ENCODE measurements around the gene CAMK1D.
A peak's percentile ranks its signal among the peaks of the same experiment; 100 is the strongest.
"Not testable (repeated sequence)": the region's sequence is repeated elsewhere in the genome, so short reads cannot be mapped to it uniquely, and the experiment has no call there.

CAMK1D gene

DNA sequence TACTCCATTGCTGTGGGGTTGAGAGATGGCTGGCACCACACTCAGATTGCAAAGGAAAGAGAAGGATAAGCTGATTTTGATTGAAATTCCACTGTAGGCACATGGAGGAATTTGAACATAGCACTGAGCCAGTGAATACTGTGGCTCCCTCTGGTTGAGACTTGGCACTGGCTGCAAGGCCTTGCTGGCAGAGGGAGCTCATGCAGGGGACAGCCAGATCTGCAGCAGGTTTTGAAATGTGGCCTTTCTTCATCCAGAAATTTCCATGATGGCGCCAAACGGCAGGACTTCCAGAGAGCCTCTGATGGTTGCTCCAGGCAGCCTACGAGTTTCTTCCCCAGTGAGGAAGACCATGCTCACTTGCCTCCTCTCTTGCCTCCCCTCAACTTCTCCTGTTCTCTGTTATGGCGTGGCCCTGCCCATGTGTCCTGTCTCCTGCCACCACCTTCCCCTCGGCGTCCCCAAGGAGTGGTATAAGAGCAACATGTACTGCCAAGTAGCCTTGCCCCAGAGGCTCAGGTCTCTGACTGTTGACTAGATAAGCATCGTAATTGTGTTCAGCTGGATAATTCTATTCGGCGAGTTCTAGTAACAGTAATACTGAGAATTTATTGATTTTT is 386.6 kb downstream of the CAMK1D start:
- no peak for DNase-seq

DNA sequence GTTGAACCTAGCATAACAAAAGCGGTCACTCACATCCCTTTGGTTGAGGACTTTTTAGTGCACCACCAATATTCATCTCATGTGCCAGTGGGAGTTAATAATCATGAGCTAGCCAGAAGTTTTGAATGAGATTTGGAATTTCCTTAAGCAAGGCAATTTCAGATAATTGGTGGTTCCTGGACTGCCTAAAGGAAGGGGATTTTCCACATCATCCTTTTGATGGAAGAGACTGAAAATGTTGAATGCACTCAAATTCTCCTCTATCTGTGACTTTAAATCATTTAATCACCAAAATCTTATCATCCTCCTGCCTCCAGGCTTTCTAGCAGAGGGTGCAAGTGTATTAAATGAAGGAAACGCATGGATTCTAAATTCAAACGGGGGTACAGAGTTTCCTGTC is 391.5 kb downstream of the CAMK1D start:
- no peak for DNase-seq

GRCh38 chr10:12741360-12741804 is 392.0 kb downstream of the CAMK1D start:
- DNase-seq: no peak

GRCh38 chr10:12742771-12743170 is 393.4 kb downstream of the CAMK1D start:
- no peak for DNase-seq

- not testable (repeated sequence) for DNase-seq
These were observed 394.1 kb downstream of the CAMK1D start for GRCh38 chr10:12743466-12743865.

- no peak for DNase-seq
These were observed 394.6 kb downstream of the CAMK1D start for GRCh38 chr10:12743941-12744340.

GRCh38 chr10:12748186-12748585 is 398.8 kb downstream of the CAMK1D start:
- DNase-seq: no peak

DNA sequence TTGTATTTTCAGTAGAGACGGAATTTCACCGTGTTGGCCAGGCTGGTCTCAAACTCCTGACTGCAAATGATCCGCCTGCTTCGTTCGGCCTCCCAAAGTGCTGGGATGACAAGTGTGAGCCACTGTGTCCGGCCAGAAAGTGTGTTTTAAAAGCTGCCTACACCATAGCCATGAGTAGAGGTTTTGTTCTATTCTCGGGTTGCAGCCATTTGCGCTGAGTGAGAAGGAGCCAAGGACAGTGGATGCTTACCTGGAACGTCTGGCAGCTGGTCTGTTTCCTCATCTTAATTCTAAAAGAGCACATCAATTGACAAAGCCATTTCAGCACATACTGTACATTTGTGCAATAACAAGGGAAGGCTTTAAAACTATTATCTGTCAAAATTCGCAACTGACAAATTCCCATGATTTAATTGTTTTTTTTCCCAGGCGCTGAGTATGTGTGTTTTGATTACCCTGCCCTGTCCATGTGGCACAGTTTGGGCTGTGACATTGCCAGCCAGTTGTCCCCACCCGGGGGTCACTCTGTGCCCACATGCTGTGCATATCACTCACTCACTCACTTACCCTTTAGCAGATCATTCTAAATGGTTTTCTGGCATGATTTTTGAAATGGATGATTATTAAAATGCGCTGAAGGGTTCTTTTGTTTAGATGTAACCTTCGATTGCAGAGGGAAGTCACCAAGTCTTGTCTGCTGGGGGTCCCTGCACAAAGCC is 400.6 kb downstream of the CAMK1D start:
- DNase-seq: no peak

GRCh38 chr10:12750526-12751201 is 401.3 kb downstream of the CAMK1D start:
- no peak for DNase-seq

DNA sequence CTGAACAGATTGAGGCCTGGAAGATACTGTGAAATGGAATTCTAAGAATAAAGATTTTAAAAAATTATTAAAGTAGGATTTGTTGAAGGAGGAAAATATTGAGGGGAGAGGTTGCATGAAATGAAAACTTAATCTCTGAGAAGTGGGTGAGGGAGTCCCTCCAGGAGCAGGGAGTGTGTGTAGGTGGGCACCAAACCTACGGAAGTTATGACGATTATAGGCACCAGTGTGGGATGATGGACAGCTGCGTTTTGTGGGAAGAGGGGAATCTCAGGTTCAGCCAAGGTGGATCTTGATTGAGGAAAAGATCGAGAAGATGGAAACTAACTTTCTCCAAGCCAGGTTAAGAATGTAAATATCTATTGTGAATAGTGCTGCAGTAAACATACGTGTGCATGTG is 405.7 kb downstream of the CAMK1D start:
- DNase-seq: no peak

- no peak for DNase-seq
These were observed 408.0 kb downstream of the CAMK1D start for GRCh38 chr10:12757351-12757750.

DNA sequence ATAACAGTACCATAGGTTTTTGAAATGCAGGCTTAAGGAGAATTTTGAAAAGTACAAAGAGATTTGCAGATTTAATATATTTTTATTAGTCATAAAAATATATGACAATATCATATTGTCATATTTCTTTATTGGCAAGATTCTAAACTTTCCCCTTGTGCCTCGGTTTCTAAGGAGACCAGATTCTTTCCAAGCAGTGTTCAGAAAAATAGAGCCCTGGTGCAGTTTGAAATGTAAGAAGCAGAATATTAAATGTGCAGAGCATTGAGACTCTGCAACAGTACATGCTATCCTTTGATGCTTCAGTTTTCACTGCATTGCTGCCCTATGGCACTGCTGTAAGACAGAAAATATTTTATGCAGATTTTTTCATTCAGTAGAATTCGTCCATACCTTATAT is 408.9 kb downstream of the CAMK1D start:
- DNase-seq: no peak

- no peak for DNase-seq
These were observed 416.9 kb downstream of the CAMK1D start for GRCh38 chr10:12766223-12766622.

DNA sequence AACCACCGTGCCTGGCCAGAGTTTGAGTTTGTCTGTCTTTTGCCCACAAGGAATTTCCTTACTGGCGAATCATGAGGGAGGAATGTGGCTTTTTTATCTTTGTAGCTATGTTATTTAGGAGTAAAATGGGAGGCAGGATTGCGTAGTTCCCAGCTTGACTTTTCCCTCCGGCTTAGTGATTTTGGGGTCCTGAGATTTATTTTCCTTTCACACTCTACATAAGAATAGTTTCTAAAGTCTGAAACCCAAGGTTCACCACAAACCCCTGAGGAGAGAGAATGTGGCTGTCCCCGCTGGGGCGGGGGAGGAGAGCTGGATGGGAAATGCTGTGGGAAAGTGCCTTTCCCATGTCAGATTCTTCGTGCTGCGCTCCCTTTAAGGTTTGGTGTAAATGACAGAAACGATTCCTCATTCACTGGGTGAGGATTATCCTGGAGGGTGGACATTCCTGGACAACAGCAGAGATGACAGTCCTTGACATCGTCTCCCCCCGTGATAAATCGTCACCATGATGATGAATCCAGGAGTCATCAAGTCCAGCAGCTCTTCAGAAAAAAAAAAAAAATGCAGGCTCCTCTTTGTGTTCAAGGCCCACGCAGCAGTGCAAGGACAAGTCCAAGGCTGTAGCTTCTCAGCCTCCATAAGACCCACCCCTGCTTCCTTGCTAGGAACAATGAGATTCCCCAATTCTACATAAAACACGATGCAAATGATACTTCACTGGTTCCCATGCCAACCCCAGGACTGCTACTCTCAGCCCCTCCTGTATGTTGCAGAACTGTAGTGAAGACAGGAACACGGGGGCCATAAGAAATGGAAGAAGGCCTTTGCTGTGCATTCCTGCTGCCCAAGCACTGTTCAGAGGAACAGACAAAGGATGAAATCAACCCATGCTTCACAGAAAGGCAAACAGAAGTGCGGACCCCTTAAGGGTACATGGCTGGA is 419.1 kb downstream of the CAMK1D start:
- peak; percentile 66 for DNase-seq

- no peak for DNase-seq
These were observed 420.1 kb downstream of the CAMK1D start for GRCh38 chr10:12769323-12770044.

GRCh38 chr10:12771981-12772760 is 422.8 kb downstream of the CAMK1D start:
- DNase-seq: no peak

- DNase-seq: no peak
These were observed 423.6 kb downstream of the CAMK1D start for GRCh38 chr10:12772797-12773587.

DNA sequence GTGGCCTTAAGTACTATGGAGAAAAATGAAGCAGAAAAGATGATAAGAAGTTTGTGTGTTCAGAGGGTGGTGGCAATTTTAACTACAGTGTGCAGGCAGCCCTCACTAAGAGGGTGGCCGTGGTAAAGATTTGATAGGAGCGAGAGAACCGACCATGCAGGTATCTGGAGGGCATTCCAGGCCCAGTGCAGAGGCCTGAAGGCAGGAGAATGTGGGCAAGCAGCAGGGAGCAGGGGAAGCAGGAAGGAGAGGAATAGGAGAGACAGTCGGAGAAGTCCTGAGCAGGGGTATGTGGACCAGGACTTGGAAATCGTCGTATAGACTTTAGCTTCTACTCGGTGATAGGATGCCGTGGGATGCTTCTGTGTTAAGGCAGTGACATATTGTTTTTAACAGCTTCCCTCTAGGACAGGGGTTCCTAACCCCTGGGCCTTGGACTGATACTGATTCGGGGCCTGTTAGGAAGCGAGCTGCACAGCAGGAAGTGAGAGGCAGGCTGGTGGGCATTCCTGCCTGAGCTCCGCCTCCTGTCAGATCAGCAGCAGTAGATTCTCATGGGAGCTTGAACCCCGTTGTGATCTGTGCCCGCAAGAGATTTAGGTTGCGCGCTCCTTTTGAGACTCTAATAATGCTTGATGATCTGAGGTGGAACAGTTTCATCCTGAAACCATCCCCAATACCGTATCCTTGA is 425.0 kb downstream of the CAMK1D start:
- no peak for DNase-seq

GRCh38 chr10:12777840-12778585 is 428.7 kb downstream of the CAMK1D start:
- no peak for DNase-seq

Data from fibroblast of skin of right biceps (primary cell).